ENCODE results near the gene MTRF1L.

GRCh38 chr6:152975204-152975915, 27.1 kb downstream of the MTRF1L start:
- TF ChIP-seq, protein P1, sequence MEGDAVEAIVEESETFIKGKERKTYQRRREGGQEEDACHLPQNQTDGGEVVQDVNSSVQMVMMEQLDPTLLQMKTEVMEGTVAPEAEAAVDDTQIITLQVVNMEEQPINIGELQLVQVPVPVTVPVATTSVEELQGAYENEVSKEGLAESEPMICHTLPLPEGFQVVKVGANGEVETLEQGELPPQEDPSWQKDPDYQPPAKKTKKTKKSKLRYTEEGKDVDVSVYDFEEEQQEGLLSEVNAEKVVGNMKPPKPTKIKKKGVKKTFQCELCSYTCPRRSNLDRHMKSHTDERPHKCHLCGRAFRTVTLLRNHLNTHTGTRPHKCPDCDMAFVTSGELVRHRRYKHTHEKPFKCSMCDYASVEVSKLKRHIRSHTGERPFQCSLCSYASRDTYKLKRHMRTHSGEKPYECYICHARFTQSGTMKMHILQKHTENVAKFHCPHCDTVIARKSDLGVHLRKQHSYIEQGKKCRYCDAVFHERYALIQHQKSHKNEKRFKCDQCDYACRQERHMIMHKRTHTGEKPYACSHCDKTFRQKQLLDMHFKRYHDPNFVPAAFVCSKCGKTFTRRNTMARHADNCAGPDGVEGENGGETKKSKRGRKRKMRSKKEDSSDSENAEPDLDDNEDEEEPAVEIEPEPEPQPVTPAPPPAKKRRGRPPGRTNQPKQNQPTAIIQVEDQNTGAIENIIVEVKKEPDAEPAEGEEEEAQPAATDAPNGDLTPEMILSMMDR (IDR thresholded peaks at IDR 0.05), result no peak
- TF ChIP-seq RCOR1 (IDR thresholded peaks at IDR 0.05; ENCODE audit: low read length) (no peak), EP300 (IDR thresholded peaks at IDR 0.05; ENCODE audit: borderline replicate concordance in 1 of 2, low read depth in 1 of 2, low read length in 1 of 2) (no peak), POLR2AphosphoS5 (IDR thresholded peaks at IDR 0.05; ENCODE audit: low read depth, low read length) (no peak), RAD21 (IDR thresholded peaks at IDR 0.05; ENCODE audit: low read length) (no peak), PBX3 (IDR thresholded peaks at IDR 0.05) (no peak)
- TF ChIP-seq, protein P2, sequence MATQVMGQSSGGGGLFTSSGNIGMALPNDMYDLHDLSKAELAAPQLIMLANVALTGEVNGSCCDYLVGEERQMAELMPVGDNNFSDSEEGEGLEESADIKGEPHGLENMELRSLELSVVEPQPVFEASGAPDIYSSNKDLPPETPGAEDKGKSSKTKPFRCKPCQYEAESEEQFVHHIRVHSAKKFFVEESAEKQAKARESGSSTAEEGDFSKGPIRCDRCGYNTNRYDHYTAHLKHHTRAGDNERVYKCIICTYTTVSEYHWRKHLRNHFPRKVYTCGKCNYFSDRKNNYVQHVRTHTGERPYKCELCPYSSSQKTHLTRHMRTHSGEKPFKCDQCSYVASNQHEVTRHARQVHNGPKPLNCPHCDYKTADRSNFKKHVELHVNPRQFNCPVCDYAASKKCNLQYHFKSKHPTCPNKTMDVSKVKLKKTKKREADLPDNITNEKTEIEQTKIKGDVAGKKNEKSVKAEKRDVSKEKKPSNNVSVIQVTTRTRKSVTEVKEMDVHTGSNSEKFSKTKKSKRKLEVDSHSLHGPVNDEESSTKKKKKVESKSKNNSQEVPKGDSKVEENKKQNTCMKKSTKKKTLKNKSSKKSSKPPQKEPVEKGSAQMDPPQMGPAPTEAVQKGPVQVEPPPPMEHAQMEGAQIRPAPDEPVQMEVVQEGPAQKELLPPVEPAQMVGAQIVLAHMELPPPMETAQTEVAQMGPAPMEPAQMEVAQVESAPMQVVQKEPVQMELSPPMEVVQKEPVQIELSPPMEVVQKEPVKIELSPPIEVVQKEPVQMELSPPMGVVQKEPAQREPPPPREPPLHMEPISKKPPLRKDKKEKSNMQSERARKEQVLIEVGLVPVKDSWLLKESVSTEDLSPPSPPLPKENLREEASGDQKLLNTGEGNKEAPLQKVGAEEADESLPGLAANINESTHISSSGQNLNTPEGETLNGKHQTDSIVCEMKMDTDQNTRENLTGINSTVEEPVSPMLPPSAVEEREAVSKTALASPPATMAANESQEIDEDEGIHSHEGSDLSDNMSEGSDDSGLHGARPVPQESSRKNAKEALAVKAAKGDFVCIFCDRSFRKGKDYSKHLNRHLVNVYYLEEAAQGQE (IDR thresholded peaks at IDR 0.05; ENCODE audit: low read depth, low read length), result no peak

Data from SK-N-SH (cell line).